T-cell (primary cell): Measurements from ENCODE around the gene PARP11. TPM values are rescaled to one million over a fixed set of nuclear protein-coding genes. Genes with fewer than 3 reads are reported as not detected.

ENCODE experiments used
- ATAC-seq, 4 experiments: fragments of 200-7000 bp in 3 of 4; fragments of 150-1000 bp in 1 of 4; cut with Tn5 transposase; replicated peaks in 1 of 4; 1 replicate in 3 of 4; 2 replicates in 1 of 4; pipeline ENCODE4 v1.10.0; 2021; ENCODE audit warnings: moderate library complexity in 3 of 4, mild to moderate bottlenecking in 2 of 4, moderate number of reproducible peaks in 1 of 4
- CTCF ChIA-PET, 2 donors: fragments of 300-600 bp; sonication (Branson Sonifier 250); formaldehyde crosslinking; loops; one replicate each; lab custom pipeline; 2022; ENCODE audit warnings: antibody characterized with exemption in 2 of 2; lab: Charles Lee
- POLR2A ChIA-PET, 2 donors: fragments of 300-600 bp; sonication (Branson Sonifier 250); formaldehyde crosslinking; loops; one replicate each; lab custom pipeline; 2022; ENCODE audit warnings: antibody characterized with exemption in 2 of 2; lab: Charles Lee
- DNase-seq, 35 experiments: peaks; one replicate each; pipeline versions ENCODE4 v3.0.0 to v3.0.0-alpha.2; 2013 to 2023
- H3K27ac ChIP-seq: one replicate; pipeline ENCODE4 v1.5.1; 2013; ENCODE audit warnings: low read length
- H3K27me3 ChIP-seq, 2 experiments: replicated peaks in 1 of 2; 1 replicate in 1 of 2; 2 replicates in 1 of 2; pipeline versions ENCODE4 v1.6.1 to v1.7.0; 2013; ENCODE audit warnings: low read length in 1 of 2, mixed read lengths in 1 of 2; ENCODE audit not compliant: control insufficient read depth in 2 of 2, insufficient read depth in 2 of 2; ENCODE audit errors: extremely low read depth in 1 of 2
- H3K36me3 ChIP-seq, 2 donors: 1 replicate in 1 of 2; 2 replicates in 1 of 2; pipeline versions ENCODE4 v1.6.1 to v1.7.0; 2013; ENCODE audit warnings: low read length in 1 of 2; ENCODE audit not compliant: control insufficient read depth in 2 of 2, insufficient read depth in 1 of 2; ENCODE audit errors: extremely low read depth in 1 of 2
- H3K4me1 ChIP-seq, 2 experiments: 1 replicate in 1 of 2; 2 replicates in 1 of 2; pipeline versions ENCODE4 v1.6.1 to v1.7.0; 2013; ENCODE audit warnings: low read length in 2 of 2, mixed read lengths in 1 of 2; ENCODE audit not compliant: insufficient read depth in 2 of 2, control insufficient read depth in 1 of 2; ENCODE audit errors: extremely low read depth in 1 of 2
- H3K4me3 ChIP-seq, 2 donors: 1 replicate in 1 of 2; 2 replicates in 1 of 2; pipeline versions ENCODE4 v1.5.1 to v1.7.0; 2013; ENCODE audit warnings: mild to moderate bottlenecking in 2 of 2, low read length in 1 of 2, moderate library complexity in 1 of 2; ENCODE audit not compliant: control insufficient read depth in 1 of 2; ENCODE audit errors: extremely low read depth in 1 of 2
- H3K9me3 ChIP-seq: 2 replicates; pipeline ENCODE4 v1.7.0; 2013
- H3K27ac Mint-ChIP-seq, 2 donors: one replicate each; pipeline ENCODE4 v1.8.0; 2020 to 2021; ENCODE audit warnings: mild to moderate bottlenecking in 2 of 2, mixed read lengths in 2 of 2
- H3K27me3 Mint-ChIP-seq, 2 donors: one replicate each; pipeline ENCODE4 v1.8.0; 2021 to 2022; ENCODE audit warnings: mixed read lengths in 2 of 2
- H3K36me3 Mint-ChIP-seq: one replicate; pipeline ENCODE4 v1.8.0; 2021; ENCODE audit warnings: mixed read lengths
- H3K4me1 Mint-ChIP-seq, 3 donors: one replicate each; pipeline ENCODE4 v1.8.0; 2020 to 2022; ENCODE audit warnings: mixed read lengths in 3 of 3, mild to moderate bottlenecking in 1 of 3
- H3K4me3 Mint-ChIP-seq, 3 donors: one replicate each; pipeline ENCODE4 v1.8.0; 2020 to 2022; ENCODE audit warnings: mild to moderate bottlenecking in 3 of 3, mixed read lengths in 3 of 3, moderate library complexity in 3 of 3
- H3K9me3 Mint-ChIP-seq, 3 donors: one replicate each; pipeline ENCODE4 v1.8.0; 2020 to 2022; ENCODE audit warnings: mixed read lengths in 3 of 3
- WGBS: methylation state at CpG from one replicate; pipeline ENCODE4 v1.1.5; 2013; ENCODE audit warnings: missing lambda C conversion rate; ENCODE audit not compliant: insufficient coverage; 5-methylcytosine and 5-hydroxymethylcytosine counted together
- total RNA-seq, 35 experiments: library from RNA in 6 of 35; stranded (reverse) in 6 of 35; fragments of 120-200 nt in 1 of 35; gene quantifications; one replicate each; pipeline versions ENCODE4 v1.2.1 to v1.2.4 and lab custom pipeline; 2013 to 2026

Gene PARP11
- total RNA-seq, 5 donors from 2014 or later (not counting 1 experiment from before 2014, with no cell fraction given), result 24.9 to 30.2 (median 26.3) TPM

- H3K27ac Mint-ChIP-seq, result no peak overlapping the region
- Histone ChIP-seq H3K27ac (no peak overlapping the region), H3K4me1 (no peaks in the 10 kb centered on the region), H3K9me3 (no peaks in the 10 kb centered on the region), H3K4me3 (no peak overlapping the region), H3K36me3 (peaks cover 0 to 9% of the 10 kb centered on the region in 2 donors), H3K27me3 (no peaks in the 10 kb centered on the region)
- H3K27me3 Mint-ChIP-seq, result no peaks in the 10 kb centered on the region
- DNase-seq (no peak), ATAC-seq (no peak)
- no peaks in the 10 kb centered on the region for H3K4me1 Mint-ChIP-seq
- peaks cover 50% of the 10 kb centered on the region for H3K36me3 Mint-ChIP-seq
- H3K4me3 Mint-ChIP-seq, result no peak overlapping the region
- ChIA-PET POLR2A (no interaction called here), CTCF (no interaction called here)
- no peaks in the 10 kb centered on the region for H3K9me3 Mint-ChIP-seq
- 88% methylated on average over 2 of the region's 3 CpGs for WGBS
These were observed 75.6 kb downstream of the PARP11 start for GRCh38 chr12:3797531-3798048.

GRCh38 chr12:3795492-3796133, 77.6 kb downstream of the PARP11 start:
- no peaks in the 10 kb centered on the region for H3K4me1 ChIP-seq
- ATAC-seq, result no peak
- POLR2A ChIA-PET, result no interaction called here

GRCh38 chr12:3795066-3795465, 78.1 kb downstream of the PARP11 start:
- Mint-ChIP-seq H3K4me1 (no peaks in the 10 kb centered on the region), H3K36me3 (peaks cover 54% of the 10 kb centered on the region), H3K4me3 (no peak overlapping the region), H3K27ac (no peak overlapping the region), H3K9me3 (no peaks in the 10 kb centered on the region), H3K27me3 (no peaks in the 10 kb centered on the region)
- no peaks in the 10 kb centered on the region for H3K9me3 ChIP-seq
- WGBS, result no CpG with 5 or more reads among the region's 2 CpGs
- H3K36me3 ChIP-seq, result peaks cover 0 to 6% of the 10 kb centered on the region in 2 donors
- no peaks in the 10 kb centered on the region for H3K27me3 ChIP-seq
- no peak overlapping the region for H3K4me3 ChIP-seq
- CTCF ChIA-PET, result interaction anchor here (1.0 to 1.1 kb wide), 2 partner anchors 137 to 495 kb away, joined by 3 read pairs; no protein-coding TSS in a partner anchor
- POLR2A ChIA-PET, result no interaction called here
- DNase-seq, result no peak
- ATAC-seq, result no peak
- no peaks in the 10 kb centered on the region for H3K4me1 ChIP-seq
- no peak overlapping the region for H3K27ac ChIP-seq

More at GRCh38 chr12:3795492-3796133, 77.6 kb downstream of the PARP11 start:
- 83% methylated on average over 2 of the region's 5 CpGs for WGBS
- CTCF ChIA-PET, result interaction anchor here (1.0 to 1.1 kb wide), 2 partner anchors 137 to 495 kb away, joined by 3 read pairs; no protein-coding TSS in a partner anchor
- no peaks in the 10 kb centered on the region for H3K4me1 Mint-ChIP-seq
- H3K27me3 ChIP-seq, result no peaks in the 10 kb centered on the region
- H3K36me3 Mint-ChIP-seq, result peaks cover 54% of the 10 kb centered on the region
- H3K9me3 ChIP-seq, result no peaks in the 10 kb centered on the region
- peaks cover 0 to 6% of the 10 kb centered on the region in 2 donors for H3K36me3 ChIP-seq
- H3K27ac ChIP-seq, result no peak overlapping the region
- no peak overlapping the region for H3K27ac Mint-ChIP-seq
- H3K4me3 ChIP-seq, result no peak overlapping the region
- H3K27me3 Mint-ChIP-seq, result no peaks in the 10 kb centered on the region
- no peak overlapping the region for H3K4me3 Mint-ChIP-seq
- H3K9me3 Mint-ChIP-seq, result no peaks in the 10 kb centered on the region
- DNase-seq, result no peak

GRCh38 chr12:3792623-3793288, 80.4 kb downstream of the PARP11 start:
- ChIA-PET CTCF (no interaction called here), POLR2A (no interaction called here)
- H3K4me1 Mint-ChIP-seq, result no peaks in the 10 kb centered on the region
- H3K4me3 Mint-ChIP-seq, result no peak overlapping the region
- no peaks in the 10 kb centered on the region for H3K4me1 ChIP-seq
- H3K27me3 Mint-ChIP-seq, result no peaks in the 10 kb centered on the region
- H3K36me3 Mint-ChIP-seq, result peaks cover 50% of the 10 kb centered on the region
- ATAC-seq (no peak), DNase-seq (no peak)
- no peak overlapping the region for H3K27ac ChIP-seq
- no peaks in the 10 kb centered on the region for H3K9me3 ChIP-seq
- H3K4me3 ChIP-seq, result no peak overlapping the region
- WGBS, result 100% methylated on average over 2 of the region's 10 CpGs
- H3K9me3 Mint-ChIP-seq, result no peaks in the 10 kb centered on the region
- H3K27me3 ChIP-seq, result no peaks in the 10 kb centered on the region
- H3K27ac Mint-ChIP-seq, result no peak overlapping the region
- no peaks in the 10 kb centered on the region for H3K36me3 ChIP-seq

GRCh38 chr12:3791256-3791874, 81.8 kb downstream of the PARP11 start:
- H3K4me3 Mint-ChIP-seq, result no peak overlapping the region
- ChIA-PET POLR2A (no interaction called here), CTCF (interaction anchor here in 1 of 2 donors (0.6 kb wide), 1 partner anchor 10 kb away, joined by 3 read pairs; no protein-coding TSS in a partner anchor)
- WGBS, result 98% methylated on average over 5 of the region's 5 CpGs
- Histone ChIP-seq H3K36me3 (no peaks in the 10 kb centered on the region), H3K9me3 (no peaks in the 10 kb centered on the region), H3K27ac (no peak overlapping the region), H3K27me3 (no peaks in the 10 kb centered on the region), H3K4me1 (no peaks in the 10 kb centered on the region), H3K4me3 (no peak overlapping the region)
- no peaks in the 10 kb centered on the region for H3K4me1 Mint-ChIP-seq
- no peak for ATAC-seq
- H3K27me3 Mint-ChIP-seq, result no peaks in the 10 kb centered on the region
- H3K27ac Mint-ChIP-seq, result no peak overlapping the region
- DNase-seq, result no peak
- peaks cover 58% of the 10 kb centered on the region for H3K36me3 Mint-ChIP-seq
- no peaks in the 10 kb centered on the region for H3K9me3 Mint-ChIP-seq

GRCh38 chr12:3790642-3791041, 82.6 kb downstream of the PARP11 start:
- DNase-seq (no peak), ATAC-seq (no peak)
- H3K4me3 Mint-ChIP-seq, result no peak overlapping the region
- H3K27me3 Mint-ChIP-seq, result no peaks in the 10 kb centered on the region
- Histone ChIP-seq H3K27me3 (no peaks in the 10 kb centered on the region), H3K36me3 (no peaks in the 10 kb centered on the region), H3K4me3 (no peak overlapping the region), H3K9me3 (no peaks in the 10 kb centered on the region), H3K4me1 (no peaks in the 10 kb centered on the region), H3K27ac (no peak overlapping the region)
- no peaks in the 10 kb centered on the region for H3K9me3 Mint-ChIP-seq
- POLR2A ChIA-PET, result no interaction called here
- H3K27ac Mint-ChIP-seq, result no peak overlapping the region
- peaks cover 56% of the 10 kb centered on the region for H3K36me3 Mint-ChIP-seq
- CTCF ChIA-PET, result interaction anchor here (0.5 to 0.6 kb wide), 2 partner anchors 9 to 45 kb away, joined by 3 read pairs; no protein-coding TSS in a partner anchor
- WGBS, result no CpG with 5 or more reads among the region's 2 CpGs
- no peaks in the 10 kb centered on the region for H3K4me1 Mint-ChIP-seq
